HCT116 (cell line): ENCODE data around the gene RPL7A. TPM values are rescaled to one million over a fixed set of nuclear protein-coding genes. Genes with fewer than 3 reads are reported as not detected.
A peak's percentile ranks its signal among the peaks of the same experiment; 100 is the strongest.

Experiments used
- ATAC-seq: fragments of 200-7000 bp; cut with Tn5 transposase; 2 replicates; pipeline ENCODE4 v1.9.1; 2020; ENCODE audit warnings: mild to moderate bottlenecking, moderate library complexity
- BruUV-seq: library from RNA; stranded (reverse); fragments of 400-500 nt; replicated peaks from 2 replicates; lab custom pipeline; 2021; lab: Mats Ljungman, UMichigan
- CTCF ChIA-PET: fragments of 300-600 bp; sonication (Branson Sonifier 250); formaldehyde crosslinking; loops from one replicate; lab custom pipeline; 2021; ENCODE audit warnings: antibody characterized with exemption; lab: Charles Lee
- POLR2A ChIA-PET: fragments of 300-600, 350-600 bp; sonication (Branson Sonifier 250); formaldehyde crosslinking; loops from one replicate; lab custom pipeline; 2021; ENCODE audit warnings: antibody characterized with exemption; lab: Charles Lee
- RAD21 ChIA-PET, 2 experiments: fragments of 300-600 bp; sonication (Branson Sonifier 250); formaldehyde crosslinking; loops; one replicate each; lab custom pipeline; 2023; ENCODE audit warnings: low total read pairs in 2 of 2; ENCODE audit not compliant: uncharacterized antibody in 2 of 2, unreplicated experiment in 2 of 2, low non-redundant PET in 1 of 2; lab: Charles Lee
- DNase-seq: peaks from one replicate; pipeline ENCODE4 v3.0.0-alpha.2; 2010; ENCODE audit warnings: low read depth, low spot score
- H2AFZ ChIP-seq: fragments of 200-600 bp; shearing (Covaris generic), sonication (generic); 2 replicates; pipeline ENCODE4 v1.6.1; 2017; ENCODE audit warnings: low read depth, mixed run types, mixed read lengths, antibody characterized with exemption, low read length; ENCODE audit not compliant: poor library complexity, severe bottlenecking
- H3K27ac ChIP-seq: 2 replicates; pipeline ENCODE4 v1.5.1; 2012; ENCODE audit warnings: low read depth, low read length
- H3K27me3 ChIP-seq: fragments of 200-600 bp; sonication (generic); 2 replicates; pipeline ENCODE4 v1.6.1; 2016; ENCODE audit warnings: mixed run types, low read length, mixed read lengths; ENCODE audit not compliant: insufficient read depth
- H3K36me3 ChIP-seq, 2 experiments: fragments of 200-500 bp in 1 of 2; fragments of 200-600 bp in 1 of 2; sonication (Bioruptor generic) in 1 of 2; sonication (generic) in 1 of 2; 2 replicates each; pipeline versions ENCODE4 v1.5.1 to v1.6.1; 2014 to 2016; ENCODE audit warnings: low read length in 2 of 2, inconsistent platforms in 1 of 2, mixed read lengths in 1 of 2, mixed run types in 1 of 2; ENCODE audit not compliant: insufficient read depth in 2 of 2, control insufficient read depth in 1 of 2
- H3K4me1 ChIP-seq, 2 experiments: fragments of 200-600 bp in 1 of 2; sonication (generic) in 1 of 2; 2 replicates each; pipeline versions ENCODE4 v1.5.1 to v1.6.1; 2012 to 2017; ENCODE audit warnings: low read length in 2 of 2, inconsistent platforms in 1 of 2, mild to moderate bottlenecking in 1 of 2, mixed read lengths in 1 of 2, mixed run types in 1 of 2, moderate library complexity in 1 of 2; ENCODE audit not compliant: insufficient read depth in 2 of 2, control insufficient read depth in 1 of 2
- H3K4me2 ChIP-seq: fragments of 200-600 bp; sonication (generic); 2 replicates; pipeline ENCODE4 v1.6.1; 2017; ENCODE audit warnings: mixed run types, low read length, mixed read lengths
- H3K4me3 ChIP-seq, 2 experiments: fragments of 200-600 bp in 1 of 2; sonication (generic) in 1 of 2; replicated peaks in 1 of 2; 2 replicates each; pipeline ENCODE4 v1.5.1; 2011 to 2016; ENCODE audit warnings: low read length in 2 of 2, control low read depth in 1 of 2, low read depth in 1 of 2, mild to moderate bottlenecking in 1 of 2, mixed read lengths in 1 of 2, mixed run types in 1 of 2
- H3K79me2 ChIP-seq: fragments of 200-600 bp; sonication (generic); 2 replicates; pipeline ENCODE4 v1.6.1; 2017; ENCODE audit warnings: mild to moderate bottlenecking, mixed run types, low read length, moderate library complexity, mixed read lengths; ENCODE audit not compliant: insufficient read depth
- H3K9ac ChIP-seq: fragments of 200-600 bp; sonication (generic); 2 replicates; pipeline ENCODE4 v1.6.1; 2016; ENCODE audit warnings: low read length, mixed read lengths
- H3K9me2 ChIP-seq: fragments of 200-600 bp; sonication (generic), shearing (Covaris generic); 2 replicates; pipeline ENCODE4 v1.6.1; 2017; ENCODE audit warnings: mixed run types, mild to moderate bottlenecking, moderate library complexity; ENCODE audit not compliant: insufficient read depth
- H3K9me3 ChIP-seq, 2 experiments: fragments of 200-500 bp in 1 of 2; fragments of 200-600 bp in 1 of 2; sonication (Bioruptor generic) in 1 of 2; sonication (generic) in 1 of 2; 2 replicates each; pipeline ENCODE4 v1.6.1; 2014 to 2017; ENCODE audit warnings: low read length in 2 of 2, mixed read lengths in 2 of 2, inconsistent platforms in 1 of 2, low read depth in 1 of 2, mild to moderate bottlenecking in 1 of 2, mixed run types in 1 of 2, moderate library complexity in 1 of 2; ENCODE audit not compliant: control insufficient read depth in 1 of 2, insufficient read depth in 1 of 2
- H4K20me1 ChIP-seq: fragments of 200-600 bp; sonication (generic), shearing (Covaris generic); 2 replicates; pipeline ENCODE4 v1.6.1; 2017; ENCODE audit warnings: mixed run types, mild to moderate bottlenecking, moderate library complexity; ENCODE audit not compliant: insufficient read depth
- EZH2 ChIP-seq: fragments of 200-600 bp; sonication (generic); IDR thresholded peaks from 2 replicates; pipeline ENCODE4 v1.6.1; 2017; ENCODE audit warnings: antibody characterized with exemption, mixed run types
- JUND ChIP-seq: IDR thresholded peaks from 2 replicates; pipeline ENCODE4 v1.6.1; 2012
- POLR2AphosphoS5 ChIP-seq: IDR thresholded peaks from 2 replicates; pipeline ENCODE4 v1.6.1; 2011; ENCODE audit warnings: mild to moderate bottlenecking, low read depth, low read length, moderate library complexity
- SIN3A ChIP-seq: IDR thresholded peaks from 2 replicates; pipeline ENCODE4 v1.6.1; 2012; ENCODE audit warnings: low read depth
- YY1 ChIP-seq: IDR thresholded peaks from 2 replicates; pipeline ENCODE4 v1.6.1; 2011; ENCODE audit warnings: low read length, low read depth, moderate library complexity, mild to moderate bottlenecking; ENCODE audit not compliant: insufficient replicate concordance; ENCODE audit errors: extremely low read depth
- intact Hi-C: fragments of 100-400 bp; cut with micrococcal nuclease; formaldehyde crosslinking; loops from 2 replicates; pipeline ENCODE4 v1.10.0; 2022
- total RNA-seq: library from RNA; stranded (reverse); gene quantifications from one replicate; pipeline ENCODE4 v1.2.1, GENCODE V29; 2021; ENCODE audit not compliant: unreplicated experiment
- TF ChIP-seq, protein P1 (sequence below), 3 experiments: fragments of 200-600 bp in 1 of 3; sonication (generic) in 1 of 3; IDR thresholded peaks in 2 of 3; conservative IDR thresholded peaks in 1 of 3; 2 replicates each; pipeline ENCODE4 v1.5.1; 2012 to 2017; ENCODE audit warnings: low read depth in 2 of 3, low read length in 2 of 3, antibody characterized with exemption in 1 of 3, borderline replicate concordance in 1 of 3, control low read depth in 1 of 3, mild to moderate bottlenecking in 1 of 3, mixed read lengths in 1 of 3, mixed run types in 1 of 3, moderate library complexity in 1 of 3; ENCODE audit not compliant: insufficient read depth in 1 of 3

RPL7A gene
- total RNA-seq, 1 experiment from 2014 or later = 2,837 TPM

DNA sequence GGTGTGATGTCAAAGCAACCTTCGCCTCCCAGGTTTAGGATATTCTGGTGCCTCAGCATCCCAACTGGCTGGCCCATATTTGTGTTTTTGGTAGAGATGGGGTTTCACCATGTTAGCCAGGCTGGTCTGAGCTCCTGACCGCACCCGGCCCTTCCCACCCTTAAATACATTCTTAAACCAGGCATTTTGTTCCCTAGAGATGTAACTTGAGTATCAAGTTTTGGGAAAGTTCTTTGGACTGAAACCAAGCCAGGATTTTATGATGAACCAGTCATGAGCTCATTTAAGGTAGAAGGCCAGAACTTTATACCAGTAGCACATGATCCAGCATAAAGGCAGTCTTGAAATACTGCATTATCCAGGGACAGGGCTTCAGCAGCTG lies 3.5 kb downstream of the RPL7A start:
- peaks cover 33 to 50% of the 10 kb centered on the region in 2 experiments for H3K36me3 ChIP-seq
- POLR2A ChIA-PET = interaction anchor here (1.1 to 1.3 kb wide), 2 partner anchors 13 to 113 kb away, joined by 3 read pairs; no protein-coding TSS in a partner anchor
- peaks cover 10% of the 10 kb centered on the region; the same call in 1 of the 2 replicates for H4K20me1 ChIP-seq
- no peaks in the 10 kb centered on the region for H3K27me3 ChIP-seq
- H3K9me3 ChIP-seq = no peaks in the 10 kb centered on the region
- BruUV-seq = no TSS peak
- intact Hi-C loops = loop anchor here (10.0 kb wide), 1 partner anchor 643 kb away; the partner anchor contains the start of gene VAV2
- no peaks in the 10 kb centered on the region for H3K9me2 ChIP-seq
- H3K4me3 ChIP-seq = no peak overlapping the region
- no peak overlapping the region for H3K9ac ChIP-seq
- ATAC-seq (no peak), DNase-seq (no peak)
- no peak for TF ChIP-seq EZH2
- no peak for TF ChIP-seq YY1
- RAD21 ChIA-PET = no interaction called here
- H3K27ac ChIP-seq = peak overlapping the region; percentile 11; the same call in 1 of the 2 replicates
- CTCF ChIA-PET = interaction anchor here (0.7 to 0.8 kb wide), 2 partner anchors 10 to 135 kb away, joined by 3 read pairs; no protein-coding TSS in a partner anchor
- no peak overlapping the region for H2AFZ ChIP-seq
- no peak overlapping the region for H3K4me2 ChIP-seq
- H3K4me1 ChIP-seq = peaks cover 8 to 32% of the 10 kb centered on the region in 2 experiments
- H3K79me2 ChIP-seq = peaks cover 61% of the 10 kb centered on the region

DNA sequence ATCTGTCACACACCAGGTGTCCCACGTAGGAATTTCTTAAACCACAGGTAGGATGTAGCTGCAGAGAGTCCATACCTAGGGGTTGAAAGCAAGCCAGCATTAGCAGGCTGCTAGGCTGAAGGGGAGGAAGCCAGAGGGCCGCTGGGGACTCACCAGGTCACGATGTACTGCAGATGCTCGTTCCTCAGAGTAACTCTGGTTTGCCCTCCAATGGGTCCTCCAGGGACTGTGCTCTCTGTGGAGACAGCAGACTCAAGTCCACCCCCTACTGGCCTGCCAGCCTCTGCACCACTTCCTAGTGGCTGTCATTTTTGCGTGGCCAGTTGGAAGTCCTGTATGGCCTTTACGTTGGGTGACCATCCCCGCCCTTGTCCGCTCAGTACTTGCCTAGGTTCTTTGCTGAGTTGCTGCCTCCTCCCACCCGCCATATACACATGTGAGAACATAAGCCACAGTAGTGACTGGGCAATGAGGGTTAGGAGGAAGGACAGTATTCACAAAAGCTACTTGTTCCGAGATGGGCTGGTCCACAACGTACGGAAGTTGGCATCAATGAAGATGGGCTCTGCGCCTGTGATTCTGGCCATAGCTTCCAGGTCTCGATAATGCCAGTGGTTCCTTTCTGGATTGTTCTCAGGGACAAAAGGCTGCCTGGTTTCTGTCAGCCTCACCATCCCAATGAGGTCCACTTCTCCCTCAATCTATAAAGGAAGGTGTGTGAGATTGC lies 4.1 kb downstream of the RPL7A start:
- ChIA-PET CTCF (no interaction called here), RAD21 (no interaction called here), POLR2A (interaction anchor here (1.1 to 1.3 kb wide), 3 partner anchors 13 to 113 kb away, joined by 3 read pairs; partner anchors contain the start of gene CACFD1)
- Histone ChIP-seq H3K79me2 (peaks cover 60% of the 10 kb centered on the region), H3K4me3 (no peak overlapping the region), H3K27me3 (no peaks in the 10 kb centered on the region), H3K9ac (no peak overlapping the region), H4K20me1 (peaks cover 10% of the 10 kb centered on the region; the same call in 1 of the 2 replicates), H3K4me1 (peaks cover 6 to 29% of the 10 kb centered on the region in 2 experiments; a peak in 3 of 4 replicates), H3K9me2 (no peaks in the 10 kb centered on the region), H3K9me3 (no peaks in the 10 kb centered on the region), H3K4me2 (no peak overlapping the region), H3K27ac (peak overlapping the region; percentile 11; the same call in 1 of the 2 replicates), H2AFZ (no peak overlapping the region), H3K36me3 (peaks cover 33 to 50% of the 10 kb centered on the region in 2 experiments)
- ATAC-seq (peak; percentile 37), DNase-seq (no peak)
- intact Hi-C loops = loop anchor here (10.0 kb wide), 1 partner anchor 643 kb away; the partner anchor contains the start of gene VAV2
- TF ChIP-seq JUND (no peak), POLR2AphosphoS5 (peak; percentile 63; the same call in 1 of the 2 replicates), SIN3A (no peak)
- TF ChIP-seq, protein P1, sequence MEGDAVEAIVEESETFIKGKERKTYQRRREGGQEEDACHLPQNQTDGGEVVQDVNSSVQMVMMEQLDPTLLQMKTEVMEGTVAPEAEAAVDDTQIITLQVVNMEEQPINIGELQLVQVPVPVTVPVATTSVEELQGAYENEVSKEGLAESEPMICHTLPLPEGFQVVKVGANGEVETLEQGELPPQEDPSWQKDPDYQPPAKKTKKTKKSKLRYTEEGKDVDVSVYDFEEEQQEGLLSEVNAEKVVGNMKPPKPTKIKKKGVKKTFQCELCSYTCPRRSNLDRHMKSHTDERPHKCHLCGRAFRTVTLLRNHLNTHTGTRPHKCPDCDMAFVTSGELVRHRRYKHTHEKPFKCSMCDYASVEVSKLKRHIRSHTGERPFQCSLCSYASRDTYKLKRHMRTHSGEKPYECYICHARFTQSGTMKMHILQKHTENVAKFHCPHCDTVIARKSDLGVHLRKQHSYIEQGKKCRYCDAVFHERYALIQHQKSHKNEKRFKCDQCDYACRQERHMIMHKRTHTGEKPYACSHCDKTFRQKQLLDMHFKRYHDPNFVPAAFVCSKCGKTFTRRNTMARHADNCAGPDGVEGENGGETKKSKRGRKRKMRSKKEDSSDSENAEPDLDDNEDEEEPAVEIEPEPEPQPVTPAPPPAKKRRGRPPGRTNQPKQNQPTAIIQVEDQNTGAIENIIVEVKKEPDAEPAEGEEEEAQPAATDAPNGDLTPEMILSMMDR (IDR thresholded peaks at IDR 0.05 in 2 of 3, conservative IDR thresholded peaks at IDR 0.05 in 1 of 3; ENCODE audit: borderline replicate concordance in 1 of 3, insufficient read depth in 1 of 3, low read depth in 2 of 3, low read length in 2 of 3) = peak in 2 of 3 experiments; percentile 61 to 68; a peak in 4 of 6 replicates
- BruUV-seq = TSS peak; percentile 2
